Tibial nerve (tissue), 3 donors: Measurements from ENCODE around the gene SIPA1L2.

Experiments used
- CTCF ChIP-seq, 5 experiments: fragments of 200-600 bp in 3 of 5; fragments of 450-650 bp in 2 of 5; sonication (generic) in 3 of 5; IDR thresholded peaks; one replicate each; pipeline ENCODE4 v1.5.1; 2016 to 2019; ENCODE audit warnings: antibody characterized with exemption in 5 of 5, mild to moderate bottlenecking in 3 of 5, moderate library complexity in 2 of 5
- POLR2A ChIP-seq, 2 donors: fragments of 450-650 bp; IDR thresholded peaks; one replicate each; pipeline ENCODE4 v1.6.1; 2017; ENCODE audit warnings: antibody characterized with exemption in 2 of 2, mild to moderate bottlenecking in 2 of 2, moderate library complexity in 2 of 2

- no peak for TF ChIP-seq CTCF (IDR thresholded peaks at IDR 0.05)
- TF ChIP-seq POLR2A (IDR thresholded peaks at IDR 0.05): no peak
Measured at GRCh38 chr1:232599178-232600041, 30.5 kb downstream of the SIPA1L2 start.
